HCT116 (cell line): ENCODE results near the gene PPP1R3G. TPM values are rescaled to one million over a fixed set of nuclear protein-coding genes. Genes with fewer than 3 reads are reported as not detected.
"Not testable (repeated sequence)": the region's sequence is repeated elsewhere in the genome, so short reads cannot be mapped to it uniquely, and the experiment has no call there.

ENCODE experiments used
- ATAC-seq: fragments of 200-7000 bp; cut with Tn5 transposase; 2 replicates; pipeline ENCODE4 v1.9.1; 2020; ENCODE audit warnings: mild to moderate bottlenecking, moderate library complexity
- BruUV-seq: library from RNA; stranded (reverse); fragments of 400-500 nt; replicated peaks from 2 replicates; lab custom pipeline; 2021; lab: Mats Ljungman, UMichigan
- CTCF ChIA-PET: fragments of 300-600 bp; sonication (Branson Sonifier 250); formaldehyde crosslinking; loops from one replicate; lab custom pipeline; 2021; ENCODE audit warnings: antibody characterized with exemption; lab: Charles Lee
- POLR2A ChIA-PET: fragments of 300-600, 350-600 bp; sonication (Branson Sonifier 250); formaldehyde crosslinking; loops from one replicate; lab custom pipeline; 2021; ENCODE audit warnings: antibody characterized with exemption; lab: Charles Lee
- RAD21 ChIA-PET, 2 experiments: fragments of 300-600 bp; sonication (Branson Sonifier 250); formaldehyde crosslinking; loops; one replicate each; lab custom pipeline; 2023; ENCODE audit warnings: low total read pairs in 2 of 2; ENCODE audit not compliant: uncharacterized antibody in 2 of 2, unreplicated experiment in 2 of 2, low non-redundant PET in 1 of 2; lab: Charles Lee
- DNase-seq: peaks from one replicate; pipeline ENCODE4 v3.0.0-alpha.2; 2010; ENCODE audit warnings: low read depth, low spot score
- H2AFZ ChIP-seq: fragments of 200-600 bp; shearing (Covaris generic), sonication (generic); 2 replicates; pipeline ENCODE4 v1.6.1; 2017; ENCODE audit warnings: low read depth, mixed run types, mixed read lengths, antibody characterized with exemption, low read length; ENCODE audit not compliant: poor library complexity, severe bottlenecking
- H3K27ac ChIP-seq: 2 replicates; pipeline ENCODE4 v1.5.1; 2012; ENCODE audit warnings: low read depth, low read length
- H3K27me3 ChIP-seq: fragments of 200-600 bp; sonication (generic); 2 replicates; pipeline ENCODE4 v1.6.1; 2016; ENCODE audit warnings: mixed run types, low read length, mixed read lengths; ENCODE audit not compliant: insufficient read depth
- H3K36me3 ChIP-seq, 2 experiments: fragments of 200-500 bp in 1 of 2; fragments of 200-600 bp in 1 of 2; sonication (Bioruptor generic) in 1 of 2; sonication (generic) in 1 of 2; 2 replicates each; pipeline versions ENCODE4 v1.5.1 to v1.6.1; 2014 to 2016; ENCODE audit warnings: low read length in 2 of 2, inconsistent platforms in 1 of 2, mixed read lengths in 1 of 2, mixed run types in 1 of 2; ENCODE audit not compliant: insufficient read depth in 2 of 2, control insufficient read depth in 1 of 2
- H3K4me1 ChIP-seq, 2 experiments: fragments of 200-600 bp in 1 of 2; sonication (generic) in 1 of 2; 2 replicates each; pipeline versions ENCODE4 v1.5.1 to v1.6.1; 2012 to 2017; ENCODE audit warnings: low read length in 2 of 2, inconsistent platforms in 1 of 2, mild to moderate bottlenecking in 1 of 2, mixed read lengths in 1 of 2, mixed run types in 1 of 2, moderate library complexity in 1 of 2; ENCODE audit not compliant: insufficient read depth in 2 of 2, control insufficient read depth in 1 of 2
- H3K4me2 ChIP-seq: fragments of 200-600 bp; sonication (generic); 2 replicates; pipeline ENCODE4 v1.6.1; 2017; ENCODE audit warnings: mixed run types, low read length, mixed read lengths
- H3K4me3 ChIP-seq, 2 experiments: fragments of 200-600 bp in 1 of 2; sonication (generic) in 1 of 2; replicated peaks in 1 of 2; 2 replicates each; pipeline ENCODE4 v1.5.1; 2011 to 2016; ENCODE audit warnings: low read length in 2 of 2, control low read depth in 1 of 2, low read depth in 1 of 2, mild to moderate bottlenecking in 1 of 2, mixed read lengths in 1 of 2, mixed run types in 1 of 2
- H3K79me2 ChIP-seq: fragments of 200-600 bp; sonication (generic); 2 replicates; pipeline ENCODE4 v1.6.1; 2017; ENCODE audit warnings: mild to moderate bottlenecking, mixed run types, low read length, moderate library complexity, mixed read lengths; ENCODE audit not compliant: insufficient read depth
- H3K9ac ChIP-seq: fragments of 200-600 bp; sonication (generic); 2 replicates; pipeline ENCODE4 v1.6.1; 2016; ENCODE audit warnings: low read length, mixed read lengths
- H3K9me2 ChIP-seq: fragments of 200-600 bp; sonication (generic), shearing (Covaris generic); 2 replicates; pipeline ENCODE4 v1.6.1; 2017; ENCODE audit warnings: mixed run types, mild to moderate bottlenecking, moderate library complexity; ENCODE audit not compliant: insufficient read depth
- H3K9me3 ChIP-seq, 2 experiments: fragments of 200-500 bp in 1 of 2; fragments of 200-600 bp in 1 of 2; sonication (Bioruptor generic) in 1 of 2; sonication (generic) in 1 of 2; 2 replicates each; pipeline ENCODE4 v1.6.1; 2014 to 2017; ENCODE audit warnings: low read length in 2 of 2, mixed read lengths in 2 of 2, inconsistent platforms in 1 of 2, low read depth in 1 of 2, mild to moderate bottlenecking in 1 of 2, mixed run types in 1 of 2, moderate library complexity in 1 of 2; ENCODE audit not compliant: control insufficient read depth in 1 of 2, insufficient read depth in 1 of 2
- H4K20me1 ChIP-seq: fragments of 200-600 bp; sonication (generic), shearing (Covaris generic); 2 replicates; pipeline ENCODE4 v1.6.1; 2017; ENCODE audit warnings: mixed run types, mild to moderate bottlenecking, moderate library complexity; ENCODE audit not compliant: insufficient read depth
- CBX3 ChIP-seq: IDR thresholded peaks from 2 replicates; pipeline ENCODE4 v1.6.1; 2012; ENCODE audit warnings: low read depth
- EGR1 ChIP-seq: IDR thresholded peaks from 2 replicates; pipeline ENCODE4 v1.6.1; 2012; ENCODE audit warnings: low read depth
- EZH2phosphoT487 ChIP-seq: fragments of 200-600 bp; IDR thresholded peaks from 2 replicates; pipeline ENCODE4 v1.6.1; 2018; ENCODE audit warnings: antibody characterized with exemption, borderline replicate concordance
- JUND ChIP-seq: IDR thresholded peaks from 2 replicates; pipeline ENCODE4 v1.6.1; 2012
- POLR2AphosphoS5 ChIP-seq: IDR thresholded peaks from 2 replicates; pipeline ENCODE4 v1.6.1; 2011; ENCODE audit warnings: mild to moderate bottlenecking, low read depth, low read length, moderate library complexity
- RAD21 ChIP-seq: IDR thresholded peaks from 2 replicates; pipeline ENCODE4 v1.6.1; 2012; ENCODE audit warnings: low read depth, mild to moderate bottlenecking
- SRF ChIP-seq: IDR thresholded peaks from 2 replicates; pipeline ENCODE4 v1.6.1; 2012; ENCODE audit warnings: low read depth
- ZBTB33 ChIP-seq: IDR thresholded peaks from 2 replicates; pipeline ENCODE4 v1.6.1; 2011; ENCODE audit warnings: mild to moderate bottlenecking, low read length, moderate library complexity; ENCODE audit not compliant: insufficient replicate concordance; ENCODE audit errors: extremely low read depth
- intact Hi-C: fragments of 100-400 bp; cut with micrococcal nuclease; formaldehyde crosslinking; loops from 2 replicates; pipeline ENCODE4 v1.10.0; 2022
- total RNA-seq: library from RNA; stranded (reverse); gene quantifications from one replicate; pipeline ENCODE4 v1.2.1, GENCODE V29; 2021; ENCODE audit not compliant: unreplicated experiment

The PPP1R3G gene
- total RNA-seq, 1 experiment from 2014 or later: 0.27 TPM

- TF ChIP-seq ZBTB33: no peak
- TF ChIP-seq POLR2AphosphoS5: no peak
- TF ChIP-seq EGR1: no peak
- TF ChIP-seq RAD21: no peak
- no peak for TF ChIP-seq SRF
- TF ChIP-seq, all 23 proteins: peak for 0
Observed at GRCh38 chr6:5058254-5058653, 26.9 kb upstream of the PPP1R3G start (continued).

- H3K27ac ChIP-seq: no peak overlapping the region
- H3K9me2 ChIP-seq: no peaks in the 10 kb centered on the region
- intact Hi-C loops: loop anchor here (5.0 kb wide), 1 partner anchor 343 kb away; no protein-coding TSS in a partner anchor
- H3K9ac ChIP-seq: no peak overlapping the region
- ATAC-seq: no peak
- H3K4me3 ChIP-seq: no peak overlapping the region
- H3K27me3 ChIP-seq: no peaks in the 10 kb centered on the region
- no peaks in the 10 kb centered on the region for H4K20me1 ChIP-seq
- TF ChIP-seq JUND (no peak), SRF (no peak), CBX3 (no peak), ZBTB33 (no peak), EZH2phosphoT487 (no peak)
- no peak overlapping the region for H2AFZ ChIP-seq
- no peaks in the 10 kb centered on the region for H3K36me3 ChIP-seq
- H3K4me2 ChIP-seq: no peak overlapping the region
- DNase-seq: no peak
- ChIA-PET RAD21 (no interaction called here), CTCF (no interaction called here), POLR2A (interaction anchor here (0.7 kb wide), 1 partner anchor 25 kb away, joined by 3 read pairs; no protein-coding TSS in a partner anchor)
- no TSS peak for BruUV-seq
- no peaks in the 10 kb centered on the region for H3K9me3 ChIP-seq
- no peaks in the 10 kb centered on the region for H3K4me1 ChIP-seq
- H3K79me2 ChIP-seq: no peaks in the 10 kb centered on the region
Observed at GRCh38 chr6:5059036-5059896, 25.9 kb upstream of the PPP1R3G start.

- intact Hi-C loops, H3K9me3 ChIP-seq, CTCF ChIA-PET, H3K4me2 ChIP-seq, ATAC-seq, H3K4me3 ChIP-seq, RAD21 ChIA-PET, H4K20me1 ChIP-seq, DNase-seq, H3K9me2 ChIP-seq, H3K4me1 ChIP-seq, POLR2A ChIA-PET, H3K9ac ChIP-seq, H3K36me3 ChIP-seq, BruUV-seq, H2AFZ ChIP-seq, H3K79me2 ChIP-seq, H3K27me3 ChIP-seq, H3K27ac ChIP-seq: not testable (repeated sequence)
Observed at GRCh38 chr6:5060439-5060838, 24.7 kb upstream of the PPP1R3G start.
